ENCODE results near the gene HBG2. TPM values are rescaled to one million over a fixed set of nuclear protein-coding genes. Genes with fewer than 3 reads are reported as not detected.

The HBG2 gene
- total and polyA plus RNA-seq, 2 experiments from 2014 or later, result not detected

DNA sequence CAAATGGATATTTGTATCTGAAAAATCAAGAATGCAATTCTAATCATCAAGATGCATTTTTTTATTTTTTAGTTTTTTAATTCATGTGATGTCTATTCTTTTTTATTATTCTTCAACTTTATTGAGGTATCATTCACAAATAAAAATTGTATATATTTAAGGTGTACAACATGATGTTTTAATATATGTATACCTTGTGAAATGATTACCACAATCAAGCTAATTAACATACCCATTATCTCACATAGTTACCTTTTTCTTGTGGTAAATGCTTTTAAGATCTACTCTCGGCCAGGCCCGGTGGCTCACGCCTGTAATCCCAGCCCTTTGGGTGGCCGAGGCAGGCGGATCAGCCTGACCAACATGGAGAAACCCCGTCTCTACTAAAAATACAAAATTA lies 31.4 kb downstream of the HBG2 start (continued):
- TF ChIP-seq, protein P1, sequence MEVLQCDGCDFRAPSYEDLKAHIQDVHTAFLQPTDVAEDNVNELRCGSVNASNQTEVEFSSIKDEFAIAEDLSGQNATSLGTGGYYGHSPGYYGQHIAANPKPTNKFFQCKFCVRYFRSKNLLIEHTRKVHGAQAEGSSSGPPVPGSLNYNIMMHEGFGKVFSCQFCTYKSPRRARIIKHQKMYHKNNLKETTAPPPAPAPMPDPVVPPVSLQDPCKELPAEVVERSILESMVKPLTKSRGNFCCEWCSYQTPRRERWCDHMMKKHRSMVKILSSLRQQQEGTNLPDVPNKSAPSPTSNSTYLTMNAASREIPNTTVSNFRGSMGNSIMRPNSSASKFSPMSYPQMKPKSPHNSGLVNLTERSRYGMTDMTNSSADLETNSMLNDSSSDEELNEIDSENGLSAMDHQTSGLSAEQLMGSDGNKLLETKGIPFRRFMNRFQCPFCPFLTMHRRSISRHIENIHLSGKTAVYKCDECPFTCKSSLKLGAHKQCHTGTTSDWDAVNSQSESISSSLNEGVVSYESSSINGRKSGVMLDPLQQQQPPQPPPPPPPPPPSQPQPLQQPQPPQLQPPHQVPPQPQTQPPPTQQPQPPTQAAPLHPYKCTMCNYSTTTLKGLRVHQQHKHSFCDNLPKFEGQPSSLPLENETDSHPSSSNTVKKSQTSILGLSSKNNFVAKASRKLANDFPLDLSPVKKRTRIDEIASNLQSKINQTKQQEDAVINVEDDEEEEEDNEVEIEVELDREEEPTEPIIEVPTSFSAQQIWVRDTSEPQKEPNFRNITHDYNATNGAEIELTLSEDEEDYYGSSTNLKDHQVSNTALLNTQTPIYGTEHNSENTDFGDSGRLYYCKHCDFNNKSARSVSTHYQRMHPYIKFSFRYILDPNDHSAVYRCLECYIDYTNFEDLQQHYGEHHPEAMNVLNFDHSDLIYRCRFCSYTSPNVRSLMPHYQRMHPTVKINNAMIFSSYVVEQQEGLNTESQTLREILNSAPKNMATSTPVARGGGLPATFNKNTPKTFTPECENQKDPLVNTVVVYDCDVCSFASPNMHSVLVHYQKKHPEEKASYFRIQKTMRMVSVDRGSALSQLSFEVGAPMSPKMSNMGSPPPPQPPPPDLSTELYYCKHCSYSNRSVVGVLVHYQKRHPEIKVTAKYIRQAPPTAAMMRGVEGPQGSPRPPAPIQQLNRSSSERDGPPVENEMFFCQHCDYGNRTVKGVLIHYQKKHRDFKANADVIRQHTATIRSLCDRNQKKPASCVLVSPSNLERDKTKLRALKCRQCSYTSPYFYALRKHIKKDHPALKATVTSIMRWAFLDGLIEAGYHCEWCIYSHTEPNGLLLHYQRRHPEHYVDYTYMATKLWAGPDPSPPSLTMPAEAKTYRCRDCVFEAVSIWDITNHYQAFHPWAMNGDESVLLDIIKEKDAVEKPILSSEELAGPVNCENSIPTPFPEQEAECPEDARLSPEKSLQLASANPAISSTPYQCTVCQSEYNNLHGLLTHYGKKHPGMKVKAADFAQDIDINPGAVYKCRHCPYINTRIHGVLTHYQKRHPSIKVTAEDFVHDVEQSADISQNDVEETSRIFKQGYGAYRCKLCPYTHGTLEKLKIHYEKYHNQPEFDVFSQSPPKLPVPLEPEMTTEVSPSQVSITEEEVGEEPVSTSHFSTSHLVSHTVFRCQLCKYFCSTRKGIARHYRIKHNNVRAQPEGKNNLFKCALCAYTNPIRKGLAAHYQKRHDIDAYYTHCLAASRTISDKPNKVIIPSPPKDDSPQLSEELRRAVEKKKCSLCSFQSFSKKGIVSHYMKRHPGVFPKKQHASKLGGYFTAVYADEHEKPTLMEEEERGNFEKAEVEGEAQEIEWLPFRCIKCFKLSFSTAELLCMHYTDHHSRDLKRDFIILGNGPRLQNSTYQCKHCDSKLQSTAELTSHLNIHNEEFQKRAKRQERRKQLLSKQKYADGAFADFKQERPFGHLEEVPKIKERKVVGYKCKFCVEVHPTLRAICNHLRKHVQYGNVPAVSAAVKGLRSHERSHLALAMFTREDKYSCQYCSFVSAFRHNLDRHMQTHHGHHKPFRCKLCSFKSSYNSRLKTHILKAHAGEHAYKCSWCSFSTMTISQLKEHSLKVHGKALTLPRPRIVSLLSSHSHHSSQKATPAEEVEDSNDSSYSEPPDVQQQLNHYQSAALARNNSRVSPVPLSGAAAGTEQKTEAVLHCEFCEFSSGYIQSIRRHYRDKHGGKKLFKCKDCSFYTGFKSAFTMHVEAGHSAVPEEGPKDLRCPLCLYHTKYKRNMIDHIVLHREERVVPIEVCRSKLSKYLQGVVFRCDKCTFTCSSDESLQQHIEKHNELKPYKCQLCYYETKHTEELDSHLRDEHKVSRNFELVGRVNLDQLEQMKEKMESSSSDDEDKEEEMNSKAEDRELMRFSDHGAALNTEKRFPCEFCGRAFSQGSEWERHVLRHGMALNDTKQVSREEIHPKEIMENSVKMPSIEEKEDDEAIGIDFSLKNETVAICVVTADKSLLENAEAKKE (CRISPR knock-in tag; IDR thresholded peaks at IDR 0.05), result no peak

DNA sequence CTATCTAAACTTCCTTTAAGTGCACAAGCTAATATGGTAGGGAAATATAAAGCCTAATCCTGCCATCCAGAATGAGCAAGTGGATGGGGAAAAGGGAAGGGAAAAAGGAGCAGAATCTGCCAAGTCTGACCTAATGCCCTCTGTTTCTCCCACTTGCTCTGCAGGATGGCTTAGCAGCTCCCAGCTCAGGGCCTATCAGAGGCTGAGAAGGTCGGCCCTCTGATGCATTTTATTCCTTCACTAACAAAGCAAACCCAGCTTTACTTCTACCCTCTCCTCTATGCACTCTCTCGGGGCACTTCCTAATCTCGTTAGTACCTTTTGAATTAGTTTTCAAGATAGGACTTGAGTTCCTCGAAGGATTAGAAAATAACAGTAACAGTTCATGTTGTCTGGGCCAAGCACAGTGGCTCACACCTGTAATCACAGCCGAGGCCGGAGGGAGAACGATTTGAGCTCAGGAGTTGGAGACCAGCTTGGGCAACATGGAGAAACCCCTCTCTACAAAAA lies 44.1 kb downstream of the HBG2 start:
- Mint-ChIP-seq H3K4me3 (no peak overlapping the region), H3K27me3 (ENCODE audit: insufficient read depth, low read depth, poor library complexity) (peaks cover 4% of the 10 kb centered on the region), H3K4me1 (0 out of 3 replicates have a peak, but pooled peaks cover 7% of the 10 kb centered on the region), H3K36me3 (ENCODE audit: low read depth) (no peaks in the 10 kb centered on the region), H3K27ac (no peak overlapping the region), H3K9me3 (no peaks in the 10 kb centered on the region; the same call in 2 of the 3 replicates)
- Histone ChIP-seq H3K79me2 (replicated peaks; ENCODE audit: insufficient read depth) (no peaks in the 10 kb centered on the region), H3K27ac (ENCODE audit: low read depth) (no peak overlapping the region), H3K27me3 (ENCODE audit: insufficient read depth) (no peaks in the 10 kb centered on the region), H3K4me2 (no peak overlapping the region), H3K9me2 (ENCODE audit: insufficient read depth) (peaks cover 6% of the 10 kb centered on the region; the same call in 1 of the 2 replicates), H3F3A (replicated peaks; ENCODE audit: low read depth) (no peaks in the 10 kb centered on the region), H3K36me3 (ENCODE audit: insufficient read depth) (no peaks in the 10 kb centered on the region), H4K20me1 (replicated peaks; ENCODE audit: insufficient read depth) (no peaks in the 10 kb centered on the region), H3K4me3 (no peak overlapping the region), H3K4me1 (ENCODE audit: insufficient read depth) (0 out of 2 replicates have a peak, but pooled peaks cover 7% of the 10 kb centered on the region), H2AFZ (peak overlapping the region; percentile 12; the same call in 1 of the 2 replicates)
- ATAC-seq (no peak; the same call in 2 of the 3 replicates), DNase-seq (ENCODE audit: low spot score) (no peak)
- TF ChIP-seq EZH2 (IDR thresholded peaks at IDR 0.05; ENCODE audit: low read depth, unreplicated experiment), result no peak
- no peak for TF ChIP-seq JUNB (IDR thresholded peaks at IDR 0.05; ENCODE audit: unreplicated experiment)
- no peak for TF ChIP-seq NANOG (IDR thresholded peaks at IDR 0.05; ENCODE audit: borderline replicate concordance)
- TF ChIP-seq EZH2phosphoT487 (IDR thresholded peaks at IDR 0.05; ENCODE audit: unreplicated experiment), result no peak
- TF ChIP-seq, protein P2, sequence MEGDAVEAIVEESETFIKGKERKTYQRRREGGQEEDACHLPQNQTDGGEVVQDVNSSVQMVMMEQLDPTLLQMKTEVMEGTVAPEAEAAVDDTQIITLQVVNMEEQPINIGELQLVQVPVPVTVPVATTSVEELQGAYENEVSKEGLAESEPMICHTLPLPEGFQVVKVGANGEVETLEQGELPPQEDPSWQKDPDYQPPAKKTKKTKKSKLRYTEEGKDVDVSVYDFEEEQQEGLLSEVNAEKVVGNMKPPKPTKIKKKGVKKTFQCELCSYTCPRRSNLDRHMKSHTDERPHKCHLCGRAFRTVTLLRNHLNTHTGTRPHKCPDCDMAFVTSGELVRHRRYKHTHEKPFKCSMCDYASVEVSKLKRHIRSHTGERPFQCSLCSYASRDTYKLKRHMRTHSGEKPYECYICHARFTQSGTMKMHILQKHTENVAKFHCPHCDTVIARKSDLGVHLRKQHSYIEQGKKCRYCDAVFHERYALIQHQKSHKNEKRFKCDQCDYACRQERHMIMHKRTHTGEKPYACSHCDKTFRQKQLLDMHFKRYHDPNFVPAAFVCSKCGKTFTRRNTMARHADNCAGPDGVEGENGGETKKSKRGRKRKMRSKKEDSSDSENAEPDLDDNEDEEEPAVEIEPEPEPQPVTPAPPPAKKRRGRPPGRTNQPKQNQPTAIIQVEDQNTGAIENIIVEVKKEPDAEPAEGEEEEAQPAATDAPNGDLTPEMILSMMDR (conservative IDR thresholded peaks at IDR 0.05; ENCODE audit: low read depth in 2 of 2), result no peak
- no peak for TF ChIP-seq ZNF114 (CRISPR knock-in tag; IDR thresholded peaks at IDR 0.05)
- TF ChIP-seq, protein P1 (CRISPR knock-in tag; IDR thresholded peaks at IDR 0.05), result no peak
- no peak for TF ChIP-seq POLR2AphosphoS5 (IDR thresholded peaks at IDR 0.05; ENCODE audit: low read depth)

Data from GM23338 (cell line).